ENCODE results near the gene HK1.

HK1 gene

GRCh38 chr10:69439350-69439739, 161.0 kb downstream of the HK1 start:
- no peak overlapping the region for H2BK12ac ChIP-seq (ENCODE audit: low read length)
- no CpG with 5 or more reads among the region's 5 CpGs for WGBS, 2 donors (ENCODE audit: extremely low coverage in 2 of 2, insufficient read length in 2 of 2, insufficient replicate concordance in 1 of 2)
- no peaks in the 10 kb centered on the region for H3K9me3 ChIP-seq (replicated peaks in 1 of 2; ENCODE audit: control insufficient read depth in 2 of 2, insufficient read depth in 1 of 2, low read depth in 1 of 2, low read length in 2 of 2)

GRCh38 chr10:69439813-69440506, 161.7 kb downstream of the HK1 start:
- Histone ChIP-seq H3K4me3 (ENCODE audit: low read length in 2 of 2) (no peak overlapping the region), H2BK15ac (ENCODE audit: low read length) (no peak overlapping the region), H4K91ac (ENCODE audit: low read depth, low read length, poor library complexity) (no peak overlapping the region), H3K4me1 (ENCODE audit: control insufficient read depth in 2 of 2, insufficient read depth in 1 of 2, low read depth in 1 of 2, low read length in 2 of 2) (no peaks in the 10 kb centered on the region), H2BK5ac (ENCODE audit: low read length) (no peak overlapping the region), H3K27ac (replicated peaks; ENCODE audit: low read length) (no peak overlapping the region), H3K18ac (ENCODE audit: low read length) (no peak overlapping the region), H2AK5ac (ENCODE audit: low read depth, low read length) (no peak overlapping the region), H3K4ac (ENCODE audit: low read length) (no peak overlapping the region), H3K79me1 (ENCODE audit: low read depth, low read length) (no peaks in the 10 kb centered on the region), H3K4me2 (ENCODE audit: insufficient read depth, low read length, poor library complexity, severe bottlenecking) (no peak overlapping the region), H3K14ac (ENCODE audit: low read length) (no peak overlapping the region), H2BK12ac (ENCODE audit: low read length) (no peak overlapping the region), H3K9me3 (replicated peaks in 1 of 2; ENCODE audit: control insufficient read depth in 2 of 2, insufficient read depth in 1 of 2, low read depth in 1 of 2, low read length in 2 of 2) (no peaks in the 10 kb centered on the region), H2AFZ (ENCODE audit: low read length) (no peak overlapping the region), H4K8ac (ENCODE audit: low read depth, low read length) (no peak overlapping the region), H3K36me3 (replicated peaks in 1 of 2; ENCODE audit: control insufficient read depth in 2 of 2, insufficient read depth in 2 of 2, low read length in 2 of 2) (no peaks in the 10 kb centered on the region), H3K27me3 (ENCODE audit: control insufficient read depth in 3 of 3, insufficient read depth in 3 of 3, low read depth in 1 of 3, low read length in 3 of 3) (peaks cover 0 to 43% (median 0%) of the 10 kb centered on the region in 3 experiments), H3K9ac (ENCODE audit: low read depth, low read length, poor library complexity) (no peak overlapping the region), H3K23ac (ENCODE audit: low read depth, low read length, poor library complexity) (no peak overlapping the region), H2BK120ac (ENCODE audit: low read depth, low read length) (no peak overlapping the region)
- no CpG with 5 or more reads among the region's 5 CpGs for WGBS, 2 donors (ENCODE audit: extremely low coverage in 2 of 2, insufficient read length in 2 of 2, insufficient replicate concordance in 1 of 2)
- no peak for DNase-seq (ENCODE audit: low spot score)

More at GRCh38 chr10:69439350-69439739, 161.0 kb downstream of the HK1 start:
- no peak overlapping the region for H2BK120ac ChIP-seq (ENCODE audit: low read depth, low read length)
- no peak overlapping the region for H3K14ac ChIP-seq (ENCODE audit: low read length)
- no peak overlapping the region for H4K91ac ChIP-seq (ENCODE audit: low read depth, low read length, poor library complexity)
- no peaks in the 10 kb centered on the region for H3K4me1 ChIP-seq (ENCODE audit: control insufficient read depth in 2 of 2, insufficient read depth in 1 of 2, low read depth in 1 of 2, low read length in 2 of 2)
- H3K9ac ChIP-seq (ENCODE audit: low read depth, low read length, poor library complexity) = no peak overlapping the region
- no peak for DNase-seq (ENCODE audit: low spot score)
- no peaks in the 10 kb centered on the region for H3K36me3 ChIP-seq (replicated peaks in 1 of 2; ENCODE audit: control insufficient read depth in 2 of 2, insufficient read depth in 2 of 2, low read length in 2 of 2)
- H3K18ac ChIP-seq (ENCODE audit: low read length) = peak overlapping the region; percentile 73
- H3K23ac ChIP-seq (ENCODE audit: low read depth, low read length, poor library complexity) = no peak overlapping the region
- no peak overlapping the region for H3K4me2 ChIP-seq (ENCODE audit: insufficient read depth, low read length, poor library complexity, severe bottlenecking)
- H2BK5ac ChIP-seq (ENCODE audit: low read length) = no peak overlapping the region
- no peak overlapping the region for H3K27ac ChIP-seq (replicated peaks; ENCODE audit: low read length)
- H3K27me3 ChIP-seq (ENCODE audit: control insufficient read depth in 3 of 3, insufficient read depth in 3 of 3, low read depth in 1 of 3, low read length in 3 of 3) = peaks cover 0 to 43% (median 0%) of the 10 kb centered on the region in 3 experiments
- no peak overlapping the region for H3K4me3 ChIP-seq (ENCODE audit: low read length in 2 of 2)
- peak overlapping the region; percentile 83 for H2BK15ac ChIP-seq (ENCODE audit: low read length)
- H3K79me1 ChIP-seq (ENCODE audit: low read depth, low read length) = no peaks in the 10 kb centered on the region
- H2AK5ac ChIP-seq (ENCODE audit: low read depth, low read length) = no peak overlapping the region
- no peak overlapping the region for H4K8ac ChIP-seq (ENCODE audit: low read depth, low read length)
- no peak overlapping the region for H3K4ac ChIP-seq (ENCODE audit: low read length)
- no peak overlapping the region for H2AFZ ChIP-seq (ENCODE audit: low read length)

- no peak overlapping the region for H2AK5ac ChIP-seq (ENCODE audit: low read depth, low read length)
- H3K4me3 ChIP-seq (ENCODE audit: low read length in 2 of 2) = no peak overlapping the region
- no peak overlapping the region for H2BK5ac ChIP-seq (ENCODE audit: low read length)
- peaks cover 0 to 33% (median 0%) of the 10 kb centered on the region in 3 experiments for H3K27me3 ChIP-seq (ENCODE audit: control insufficient read depth in 3 of 3, insufficient read depth in 3 of 3, low read depth in 1 of 3, low read length in 3 of 3)
- H3K27ac ChIP-seq (replicated peaks; ENCODE audit: low read length) = no peak overlapping the region
- no peak overlapping the region for H2BK15ac ChIP-seq (ENCODE audit: low read length)
- H3K4me1 ChIP-seq (ENCODE audit: control insufficient read depth in 2 of 2, insufficient read depth in 1 of 2, low read depth in 1 of 2, low read length in 2 of 2) = no peaks in the 10 kb centered on the region
- H3K9me3 ChIP-seq (replicated peaks in 1 of 2; ENCODE audit: control insufficient read depth in 2 of 2, insufficient read depth in 1 of 2, low read depth in 1 of 2, low read length in 2 of 2) = no peaks in the 10 kb centered on the region
- no peaks in the 10 kb centered on the region for H3K79me1 ChIP-seq (ENCODE audit: low read depth, low read length)
- H2AFZ ChIP-seq (ENCODE audit: low read length) = no peak overlapping the region
- no peak overlapping the region for H3K18ac ChIP-seq (ENCODE audit: low read length)
- no peak overlapping the region for H2BK12ac ChIP-seq (ENCODE audit: low read length)
- WGBS, 2 donors (ENCODE audit: extremely low coverage in 2 of 2, insufficient read length in 2 of 2, insufficient replicate concordance in 1 of 2) = no CpG with 5 or more reads among the region's 1 CpG
- H3K4me2 ChIP-seq (ENCODE audit: insufficient read depth, low read length, poor library complexity, severe bottlenecking) = no peak overlapping the region
- no peak overlapping the region for H3K4ac ChIP-seq (ENCODE audit: low read length)
- no peak overlapping the region for H4K8ac ChIP-seq (ENCODE audit: low read depth, low read length)
- no peak overlapping the region for H2BK120ac ChIP-seq (ENCODE audit: low read depth, low read length)
- no peak for DNase-seq (ENCODE audit: low spot score)
- no peak overlapping the region for H3K23ac ChIP-seq (ENCODE audit: low read depth, low read length, poor library complexity)
- H4K91ac ChIP-seq (ENCODE audit: low read depth, low read length, poor library complexity) = no peak overlapping the region
- no peaks in the 10 kb centered on the region for H3K36me3 ChIP-seq (replicated peaks in 1 of 2; ENCODE audit: control insufficient read depth in 2 of 2, insufficient read depth in 2 of 2, low read length in 2 of 2)
- no peak overlapping the region for H3K9ac ChIP-seq (ENCODE audit: low read depth, low read length, poor library complexity)
- no peak overlapping the region for H3K14ac ChIP-seq (ENCODE audit: low read length)
These were observed 165.1 kb downstream of the HK1 start for GRCh38 chr10:69443354-69443753.

- no peak overlapping the region for H3K23ac ChIP-seq (ENCODE audit: low read depth, low read length, poor library complexity)
- H3K27ac ChIP-seq (replicated peaks; ENCODE audit: low read length) = no peak overlapping the region
- no peak overlapping the region for H4K91ac ChIP-seq (ENCODE audit: low read depth, low read length, poor library complexity)
- H2BK120ac ChIP-seq (ENCODE audit: low read depth, low read length) = no peak overlapping the region
- no peak overlapping the region for H2AFZ ChIP-seq (ENCODE audit: low read length)
- H3K14ac ChIP-seq (ENCODE audit: low read length) = no peak overlapping the region
- no peak overlapping the region for H2BK5ac ChIP-seq (ENCODE audit: low read length)
- no peaks in the 10 kb centered on the region for H3K79me1 ChIP-seq (ENCODE audit: low read depth, low read length)
- DNase-seq (ENCODE audit: low spot score) = no peak
- no peak overlapping the region for H3K18ac ChIP-seq (ENCODE audit: low read length)
- H2BK12ac ChIP-seq (ENCODE audit: low read length) = no peak overlapping the region
- H2BK15ac ChIP-seq (ENCODE audit: low read length) = no peak overlapping the region
- H3K4me2 ChIP-seq (ENCODE audit: insufficient read depth, low read length, poor library complexity, severe bottlenecking) = no peak overlapping the region
- H3K9ac ChIP-seq (ENCODE audit: low read depth, low read length, poor library complexity) = no peak overlapping the region
- no peak overlapping the region for H2AK5ac ChIP-seq (ENCODE audit: low read depth, low read length)
- peaks cover 0 to 2% of the 10 kb centered on the region in 2 donors for H3K4me1 ChIP-seq (ENCODE audit: control insufficient read depth in 2 of 2, insufficient read depth in 1 of 2, low read depth in 1 of 2, low read length in 2 of 2)
- H4K8ac ChIP-seq (ENCODE audit: low read depth, low read length) = no peak overlapping the region
- no peaks in the 10 kb centered on the region for H3K9me3 ChIP-seq (replicated peaks in 1 of 2; ENCODE audit: control insufficient read depth in 2 of 2, insufficient read depth in 1 of 2, low read depth in 1 of 2, low read length in 2 of 2)
- no peak overlapping the region for H3K4ac ChIP-seq (ENCODE audit: low read length)
- peaks cover 0 to 35% (median 2%) of the 10 kb centered on the region in 3 experiments for H3K27me3 ChIP-seq (ENCODE audit: control insufficient read depth in 3 of 3, insufficient read depth in 3 of 3, low read depth in 1 of 3, low read length in 3 of 3)
- no CpG with 5 or more reads among the region's 4 CpGs for WGBS, 2 donors (ENCODE audit: extremely low coverage in 2 of 2, insufficient read length in 2 of 2, insufficient replicate concordance in 1 of 2)
- H3K4me3 ChIP-seq (ENCODE audit: low read length in 2 of 2) = no peak overlapping the region
- no peaks in the 10 kb centered on the region for H3K36me3 ChIP-seq (replicated peaks in 1 of 2; ENCODE audit: control insufficient read depth in 2 of 2, insufficient read depth in 2 of 2, low read length in 2 of 2)
These were observed 166.7 kb downstream of the HK1 start for GRCh38 chr10:69445041-69445440.

Measured in neuronal stem cell (in vitro differentiated cells).